ENCODE measurements around the gene SPANXB1. TPM values are rescaled to one million over a fixed set of nuclear protein-coding genes. Genes with fewer than 3 reads are reported as not detected.
"Not testable (repeated sequence)": the region's sequence is repeated elsewhere in the genome, so short reads cannot be mapped to it uniquely, and the experiment has no call there.

SPANXB1 gene
- total RNA-seq, 1 experiment from 2014 or later = not detected

GRCh38 chrX:141044246-141044645, 41.9 kb downstream of the SPANXB1 start:
- H3K27ac Mint-ChIP-seq; H3K4me1 ChIP-seq (ENCODE audit: insufficient read depth, low read length); H3K14ac ChIP-seq (ENCODE audit: insufficient read depth, low read length); H3K23me2 ChIP-seq (ENCODE audit: insufficient read length, low read depth, low read length, poor library complexity, severe bottlenecking); H2BK120ac ChIP-seq (ENCODE audit: low read depth, low read length, poor library complexity, severe bottlenecking); H4K8ac ChIP-seq (replicated peaks; ENCODE audit: insufficient read length, low read depth, low read length); H3K27ac ChIP-seq (ENCODE audit: insufficient read length, low read depth, low read length); H3K18ac ChIP-seq (ENCODE audit: insufficient read length, low read depth, low read length); H3K79me2 ChIP-seq (ENCODE audit: insufficient read depth, low read length); H3K36me3 Mint-ChIP-seq (ENCODE audit: insufficient read depth in 1 of 3, low read depth in 3 of 3); H3K27me3 ChIP-seq (ENCODE audit: insufficient read depth, low read length); H3K56ac ChIP-seq (ENCODE audit: insufficient read length, low read depth, low read length); H3K23ac ChIP-seq (ENCODE audit: insufficient read length, low read depth, low read length); H2BK15ac ChIP-seq (ENCODE audit: low read depth, low read length); H2AK5ac ChIP-seq (ENCODE audit: insufficient read length, low read length); H3K4me3 Mint-ChIP-seq; H2BK12ac ChIP-seq (ENCODE audit: insufficient read length, low read depth, low read length); H3T11ph ChIP-seq (ENCODE audit: low read length); H3K79me1 ChIP-seq (ENCODE audit: insufficient read depth, low read depth, low read length, poor library complexity, severe bottlenecking); H3K4ac ChIP-seq (ENCODE audit: low read depth, low read length); H4K20me1 ChIP-seq (ENCODE audit: control insufficient read depth, insufficient read depth, insufficient read length); H2BK5ac ChIP-seq (ENCODE audit: insufficient read length, low read length); H4K91ac ChIP-seq (ENCODE audit: insufficient read length, low read depth, low read length); H2BK20ac ChIP-seq (ENCODE audit: low read depth, low read length, poor library complexity, severe bottlenecking); H2AFZ ChIP-seq (ENCODE audit: low read length); H4K5ac ChIP-seq (ENCODE audit: insufficient read length, low read depth, low read length); H3K9me3 ChIP-seq (ENCODE audit: control insufficient read depth, low read depth, low read length); DNase-seq; H3K9ac ChIP-seq (ENCODE audit: extremely low read depth, insufficient read length, low read length); H3K4me2 ChIP-seq (ENCODE audit: insufficient read depth, insufficient read length, low read length); H3K27me3 Mint-ChIP-seq (ENCODE audit: low read depth); H3K4me1 Mint-ChIP-seq: not testable (repeated sequence)
- peaks cover 12 to 14% of the 10 kb centered on the region in 2 experiments; a peak in 4 of 5 replicates for H3K9me3 Mint-ChIP-seq
- WGBS (ENCODE audit: extremely low coverage, insufficient read length, low lambda C conversion rate) = no CpG with 5 or more reads among the region's 14 CpGs

- H2BK12ac ChIP-seq (ENCODE audit: insufficient read length, low read depth, low read length); H3K27me3 ChIP-seq (ENCODE audit: insufficient read depth, low read length); H3K79me2 ChIP-seq (ENCODE audit: insufficient read depth, low read length); H3K14ac ChIP-seq (ENCODE audit: insufficient read depth, low read length); H2AFZ ChIP-seq (ENCODE audit: low read length); H3K27ac ChIP-seq (ENCODE audit: insufficient read length, low read depth, low read length); H2BK15ac ChIP-seq (ENCODE audit: low read depth, low read length); H3K79me1 ChIP-seq (ENCODE audit: insufficient read depth, low read depth, low read length, poor library complexity, severe bottlenecking); H3K23ac ChIP-seq (ENCODE audit: insufficient read length, low read depth, low read length); H3K18ac ChIP-seq (ENCODE audit: insufficient read length, low read depth, low read length); H2BK20ac ChIP-seq (ENCODE audit: low read depth, low read length, poor library complexity, severe bottlenecking); H3K27me3 Mint-ChIP-seq (ENCODE audit: low read depth); H3K23me2 ChIP-seq (ENCODE audit: insufficient read length, low read depth, low read length, poor library complexity, severe bottlenecking); H3K9ac ChIP-seq (ENCODE audit: extremely low read depth, insufficient read length, low read length); H3K4me1 Mint-ChIP-seq; H4K5ac ChIP-seq (ENCODE audit: insufficient read length, low read depth, low read length); H3K27ac Mint-ChIP-seq; H3K9me3 ChIP-seq (ENCODE audit: control insufficient read depth, low read depth, low read length); H3K36me3 Mint-ChIP-seq (ENCODE audit: insufficient read depth in 1 of 3, low read depth in 3 of 3); H3K56ac ChIP-seq (ENCODE audit: insufficient read length, low read depth, low read length); H2BK120ac ChIP-seq (ENCODE audit: low read depth, low read length, poor library complexity, severe bottlenecking); H3K4me2 ChIP-seq (ENCODE audit: insufficient read depth, insufficient read length, low read length); H3T11ph ChIP-seq (ENCODE audit: low read length); H2AK5ac ChIP-seq (ENCODE audit: insufficient read length, low read length); H4K91ac ChIP-seq (ENCODE audit: insufficient read length, low read depth, low read length); H4K20me1 ChIP-seq (ENCODE audit: control insufficient read depth, insufficient read depth, insufficient read length); H4K8ac ChIP-seq (replicated peaks; ENCODE audit: insufficient read length, low read depth, low read length); H3K4ac ChIP-seq (ENCODE audit: low read depth, low read length); H3K4me1 ChIP-seq (ENCODE audit: insufficient read depth, low read length); H2BK5ac ChIP-seq (ENCODE audit: insufficient read length, low read length); DNase-seq; H3K4me3 Mint-ChIP-seq: not testable (repeated sequence)
- WGBS (ENCODE audit: extremely low coverage, insufficient read length, low lambda C conversion rate) = no CpG with 5 or more reads among the region's 3 CpGs
- peaks cover 14 to 20% of the 10 kb centered on the region in 2 experiments; a peak in 4 of 5 replicates for H3K9me3 Mint-ChIP-seq
Measured at GRCh38 chrX:141049878-141050277, 47.5 kb downstream of the SPANXB1 start.

All from H9 (cell line).